Panc1 (cell line): ENCODE data around the gene BCL2L1.

Experiments used
- CTCF ChIP-seq: fragments of 450-650 bp; IDR thresholded peaks from 2 replicates; pipeline ENCODE4 v1.5.1; 2017; ENCODE audit warnings: mild to moderate bottlenecking
- POLR2AphosphoS5 ChIP-seq: IDR thresholded peaks from 2 replicates; pipeline ENCODE4 v1.6.1; 2012; ENCODE audit warnings: mild to moderate bottlenecking, low read depth, low read length, moderate library complexity
- SIN3A ChIP-seq: IDR thresholded peaks from 2 replicates; pipeline ENCODE4 v1.6.1; 2012; ENCODE audit warnings: low read depth, mild to moderate bottlenecking, low read length, moderate library complexity, borderline replicate concordance; ENCODE audit not compliant: insufficient read depth
- TCF7L2 ChIP-seq: IDR thresholded peaks from 2 replicates; pipeline ENCODE4 v1.6.1; 2011; ENCODE audit warnings: mild to moderate bottlenecking, low read depth, low read length, inconsistent platforms

- TF ChIP-seq POLR2AphosphoS5, result no peak
- no peak for TF ChIP-seq CTCF
- TF ChIP-seq SIN3A, result no peak
- TF ChIP-seq TCF7L2, result no peak
Observed at GRCh38 chr20:31693987-31694661, 28.5 kb downstream of the BCL2L1 start.
